Esophagus muscularis mucosa (tissue), 4 donors: ENCODE data around the gene NACAD.

Source experiments
- CTCF ChIP-seq, 3 experiments: fragments of 200-600 bp in 2 of 3; fragments of 450-650 bp in 1 of 3; sonication (generic) in 2 of 3; IDR thresholded peaks; one replicate each; pipeline ENCODE4 v1.5.1; 2017 to 2019; ENCODE audit warnings: antibody characterized with exemption in 3 of 3, mild to moderate bottlenecking in 2 of 3, moderate library complexity in 1 of 3
- EP300 ChIP-seq: sonication (generic); formaldehyde crosslinking; IDR thresholded peaks from one replicate; pipeline ENCODE4 v1.6.1; 2017; ENCODE audit warnings: antibody characterized with exemption
- POLR2A ChIP-seq: fragments of 450-650 bp; IDR thresholded peaks from one replicate; pipeline ENCODE4 v1.6.1; 2017; ENCODE audit warnings: antibody characterized with exemption, moderate library complexity, mild to moderate bottlenecking, low read depth

- TF ChIP-seq CTCF (IDR thresholded peaks at IDR 0.05) = no peak
- no peak for TF ChIP-seq POLR2A
- no peak for TF ChIP-seq EP300
Observed at GRCh38 chr7:45054442-45054841, 34.3 kb downstream of the NACAD start.
